Measurements from ENCODE around the gene WWOX. TPM values are rescaled to one million over a fixed set of nuclear protein-coding genes. Genes with fewer than 3 reads are reported as not detected.

The WWOX gene
- total RNA-seq, 1 experiment from 2014 or later, result 15.6 TPM

DNA sequence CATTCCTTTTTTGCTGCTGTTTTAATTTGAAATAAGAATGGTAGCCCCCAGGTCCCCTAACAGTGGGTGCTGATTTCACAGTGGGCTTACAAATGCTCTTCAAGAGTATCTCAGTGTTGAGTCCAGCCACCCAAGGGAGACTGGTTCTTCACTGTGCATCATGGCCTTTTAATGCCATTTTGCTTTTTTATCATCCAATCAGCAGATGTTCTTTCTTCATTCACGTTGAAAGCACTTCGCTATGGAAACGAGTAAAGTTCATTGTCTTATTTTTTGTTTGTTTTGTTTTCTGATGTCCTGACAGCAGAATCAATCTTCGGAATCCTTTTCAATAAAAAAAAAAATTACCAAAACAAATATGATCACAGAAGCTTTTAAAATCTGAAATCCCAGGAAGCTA, 1072.0 kb downstream of the WWOX start:
- Mint-ChIP-seq H3K4me3 (no peak overlapping the region), H3K36me3 (ENCODE audit: insufficient read depth in 1 of 3, low read depth in 3 of 3) (peaks cover 8 to 13% (median 12%) of the 10 kb centered on the region in 3 experiments), H3K4me1 (peaks cover 36 to 41% of the 10 kb centered on the region in 2 experiments), H3K27me3 (ENCODE audit: low read depth) (peaks cover 2% of the 10 kb centered on the region; the same call in 1 of the 2 replicates), H3K27ac (no peak overlapping the region; a peak in 1 of 7 replicates), H3K9me3 (peaks cover 12 to 13% of the 10 kb centered on the region in 2 experiments)
- no peak overlapping the region for H3K56ac ChIP-seq (ENCODE audit: insufficient read length, low read depth, low read length)
- H4K91ac ChIP-seq (ENCODE audit: insufficient read length, low read depth, low read length), result no peak overlapping the region
- H2BK12ac ChIP-seq (ENCODE audit: insufficient read length, low read depth, low read length), result no peak overlapping the region
- no peak overlapping the region for H2BK5ac ChIP-seq (ENCODE audit: insufficient read length, low read length)
- no peaks in the 10 kb centered on the region for H3K79me1 ChIP-seq (ENCODE audit: insufficient read depth, low read depth, low read length, poor library complexity, severe bottlenecking)
- H3K18ac ChIP-seq (ENCODE audit: insufficient read length, low read depth, low read length), result no peak overlapping the region
- H3T11ph ChIP-seq (ENCODE audit: low read length), result no peak overlapping the region
- no peak overlapping the region for H4K8ac ChIP-seq (replicated peaks; ENCODE audit: insufficient read length, low read depth, low read length)
- H3K14ac ChIP-seq (ENCODE audit: insufficient read depth, low read length), result no peak overlapping the region
- H2BK20ac ChIP-seq (ENCODE audit: low read depth, low read length, poor library complexity, severe bottlenecking), result no peak overlapping the region
- no peaks in the 10 kb centered on the region for H3K23me2 ChIP-seq (ENCODE audit: insufficient read length, low read depth, low read length, poor library complexity, severe bottlenecking)
- H4K20me1 ChIP-seq (ENCODE audit: control insufficient read depth, insufficient read depth, insufficient read length), result no peaks in the 10 kb centered on the region
- H4K5ac ChIP-seq (ENCODE audit: insufficient read length, low read depth, low read length), result no peak overlapping the region
- H3K9me3 ChIP-seq (ENCODE audit: control insufficient read depth, low read depth, low read length), result no peaks in the 10 kb centered on the region
- WGBS (ENCODE audit: extremely low coverage, insufficient read length, low lambda C conversion rate), result no CpG with 5 or more reads among the region's 4 CpGs
- H3K27me3 ChIP-seq (ENCODE audit: insufficient read depth, low read length), result no peaks in the 10 kb centered on the region
- H2AK5ac ChIP-seq (ENCODE audit: insufficient read length, low read length), result no peak overlapping the region
- no peak overlapping the region for H3K4ac ChIP-seq (ENCODE audit: low read depth, low read length)
- no peak overlapping the region for H3K23ac ChIP-seq (ENCODE audit: insufficient read length, low read depth, low read length)
- no peak for DNase-seq
- H3K27ac ChIP-seq (ENCODE audit: insufficient read length, low read depth, low read length), result no peak overlapping the region
- TF ChIP-seq, protein P1, sequence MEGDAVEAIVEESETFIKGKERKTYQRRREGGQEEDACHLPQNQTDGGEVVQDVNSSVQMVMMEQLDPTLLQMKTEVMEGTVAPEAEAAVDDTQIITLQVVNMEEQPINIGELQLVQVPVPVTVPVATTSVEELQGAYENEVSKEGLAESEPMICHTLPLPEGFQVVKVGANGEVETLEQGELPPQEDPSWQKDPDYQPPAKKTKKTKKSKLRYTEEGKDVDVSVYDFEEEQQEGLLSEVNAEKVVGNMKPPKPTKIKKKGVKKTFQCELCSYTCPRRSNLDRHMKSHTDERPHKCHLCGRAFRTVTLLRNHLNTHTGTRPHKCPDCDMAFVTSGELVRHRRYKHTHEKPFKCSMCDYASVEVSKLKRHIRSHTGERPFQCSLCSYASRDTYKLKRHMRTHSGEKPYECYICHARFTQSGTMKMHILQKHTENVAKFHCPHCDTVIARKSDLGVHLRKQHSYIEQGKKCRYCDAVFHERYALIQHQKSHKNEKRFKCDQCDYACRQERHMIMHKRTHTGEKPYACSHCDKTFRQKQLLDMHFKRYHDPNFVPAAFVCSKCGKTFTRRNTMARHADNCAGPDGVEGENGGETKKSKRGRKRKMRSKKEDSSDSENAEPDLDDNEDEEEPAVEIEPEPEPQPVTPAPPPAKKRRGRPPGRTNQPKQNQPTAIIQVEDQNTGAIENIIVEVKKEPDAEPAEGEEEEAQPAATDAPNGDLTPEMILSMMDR (conservative IDR thresholded peaks at IDR 0.05), result no peak
- H2AFZ ChIP-seq (ENCODE audit: low read length), result no peak overlapping the region
- H3K4me1 ChIP-seq (ENCODE audit: insufficient read depth, low read length), result peaks cover 15% of the 10 kb centered on the region; the same call in 1 of the 2 replicates
- H2BK120ac ChIP-seq (ENCODE audit: low read depth, low read length, poor library complexity, severe bottlenecking), result no peak overlapping the region
- H2BK15ac ChIP-seq (ENCODE audit: low read depth, low read length), result no peak overlapping the region
- H3K79me2 ChIP-seq (ENCODE audit: insufficient read depth, low read length), result no peaks in the 10 kb centered on the region
- no peak overlapping the region for H3K4me2 ChIP-seq (ENCODE audit: insufficient read depth, insufficient read length, low read length)
- H3K9ac ChIP-seq (ENCODE audit: extremely low read depth, insufficient read length, low read length), result no peak overlapping the region
